Adipose tissue (tissue), 3 donors: ENCODE results near the gene COQ7. TPM values are rescaled to one million over a fixed set of nuclear protein-coding genes. Genes with fewer than 3 reads are reported as not detected.

ENCODE experiments used
- H3K27ac ChIP-seq: one replicate; pipeline ENCODE4 v1.5.1; 2013; ENCODE audit warnings: low read depth, low read length
- WGBS, 3 donors: extraction: QIAGEN DNeasy Blood & Tissue Kit; methylation state at CpG; one replicate each; pipeline ENCODE4 v1.1.7; 2013; 5-methylcytosine and 5-hydroxymethylcytosine counted together
- polyA plus RNA-seq, 3 donors: library from polyadenylated mRNA; stranded (reverse); fragments of 200-250 nt; gene quantifications; one replicate each; pipeline ENCODE4 v1.2.3, GENCODE V29; 2013
- donor health status: healthy with polysubstance abuse.
- donor health status: Bipolar disorder and iron deficiency.
- donor health status: healthy.

The COQ7 gene
- polyA plus RNA-seq: 10 to 100 TPM in 2 of 3 donors, 1 to 10 TPM in 1; 8.5 to 14.7 (median 10.2) TPM

GRCh38 chr16:19067349-19068236, at the start of gene COQ7:
COQ7 (plus strand) TSS chr16:19067614; CDS start chr16:19067665, 51 bp downstream.
- WGBS, 3 donors: 0% methylated on average over 68 of the region's 68 CpGs
- H3K27ac ChIP-seq: peak within 1 kb of the TSS; percentile 83

GRCh38 chr16:19020689-19021088, 46.7 kb upstream of the COQ7 start:
- 91 to 95% (median 93%) methylated on average over 4 of the region's 4 CpGs for WGBS, 3 donors

GRCh38 chr16:19021747-19022146, 45.7 kb upstream of the COQ7 start:
- H3K27ac ChIP-seq: no peak overlapping the region
- WGBS, 3 donors: 86 to 89% (median 88%) methylated on average over 4 of the region's 4 CpGs

More at GRCh38 chr16:19020689-19021088, 46.7 kb upstream of the COQ7 start:
- no peak overlapping the region for H3K27ac ChIP-seq

GRCh38 chr16:19027416-19027815, 40.0 kb upstream of the COQ7 start:
- no peak overlapping the region for H3K27ac ChIP-seq
- 36 to 60% (median 53%) methylated on average over 3 of the region's 3 CpGs for WGBS, 3 donors

- H3K27ac ChIP-seq: no peak overlapping the region
- WGBS, 3 donors: 66 to 89% (median 71%) methylated on average over 6 of the region's 6 CpGs
Measured at GRCh38 chr16:19029980-19030379, 37.4 kb upstream of the COQ7 start.

GRCh38 chr16:19031738-19032137, 35.7 kb upstream of the COQ7 start:
- no peak overlapping the region for H3K27ac ChIP-seq
- whole genome bisulfite sequencing, 3 donors: 68 to 72% (median 69%) methylated on average over 4 of the region's 4 CpGs

GRCh38 chr16:19033761-19034160, 33.7 kb upstream of the COQ7 start:
- WGBS, 3 donors: 84 to 90% (median 85%) methylated on average over 1 of the region's 1 CpG
- no peak overlapping the region for H3K27ac ChIP-seq

- 88 to 93% (median 91%) methylated on average over 2 of the region's 2 CpGs for WGBS, 3 donors
- H3K27ac ChIP-seq: no peak overlapping the region
Measured at GRCh38 chr16:19040400-19040799, 27.0 kb upstream of the COQ7 start.

- H3K27ac ChIP-seq: no peak overlapping the region
- 93 to 96% (median 94%) methylated on average over 11 of the region's 11 CpGs for WGBS, 3 donors
Measured at GRCh38 chr16:19044769-19045168, 22.6 kb upstream of the COQ7 start.

GRCh38 chr16:19046062-19046461, 21.4 kb upstream of the COQ7 start:
- WGBS, 3 donors: 88 to 97% (median 92%) methylated on average over 2 of the region's 2 CpGs
- H3K27ac ChIP-seq: no peak overlapping the region

- H3K27ac ChIP-seq: no peak overlapping the region
- 59 to 67% (median 60%) methylated on average over 4 of the region's 4 CpGs for WGBS, 3 donors
Measured at GRCh38 chr16:19062706-19063105, 4.7 kb upstream of the COQ7 start.

GRCh38 chr16:19066988-19067348, 446 bp upstream of the COQ7 start:
- 38 to 62% (median 61%) methylated on average over 9 of the region's 9 CpGs for WGBS, 3 donors

GRCh38 chr16:19068237-19068815, 912 bp downstream of the COQ7 start:
- peak overlapping the region; percentile 83 for H3K27ac ChIP-seq
- WGBS, 3 donors: 29 to 33% (median 32%) methylated on average over 19 of the region's 19 CpGs

More at GRCh38 chr16:19066988-19067348, 446 bp upstream of the COQ7 start:
- no peak overlapping the region for H3K27ac ChIP-seq

- H3K27ac ChIP-seq: no peak overlapping the region
- WGBS, 3 donors: 79 to 81% (median 80%) methylated on average over 21 of the region's 21 CpGs
Measured at GRCh38 chr16:19071811-19072777, 4.7 kb downstream of the COQ7 start.

GRCh38 chr16:19073344-19073743, 5.9 kb downstream of the COQ7 start:
- WGBS, 3 donors: 80 to 98% (median 82%) methylated on average over 3 of the region's 3 CpGs

GRCh38 chr16:19073863-19074262, 6.4 kb downstream of the COQ7 start:
- no peak overlapping the region for H3K27ac ChIP-seq
- 74 to 80% (median 76%) methylated on average over 7 of the region's 7 CpGs for WGBS, 3 donors

More at GRCh38 chr16:19073344-19073743, 5.9 kb downstream of the COQ7 start:
- no peak overlapping the region for H3K27ac ChIP-seq

GRCh38 chr16:19075511-19075910, 8.1 kb downstream of the COQ7 start:
- H3K27ac ChIP-seq: no peak overlapping the region
- 91 to 95% (median 95%) methylated on average over 12 of the region's 12 CpGs for WGBS, 3 donors

GRCh38 chr16:19077879-19078278, 10.5 kb downstream of the COQ7 start:
- no peak overlapping the region for H3K27ac ChIP-seq
- 82 to 92% (median 88%) methylated on average over 6 of the region's 6 CpGs for WGBS, 3 donors
